Omental fat pad (tissue), 4 donors: ENCODE results near the gene DYSF. TPM values are rescaled to one million over a fixed set of nuclear protein-coding genes. Genes with fewer than 3 reads are reported as not detected.

Experiments
- ATAC-seq: fragments of 150-250 bp; one replicate; pipeline ENCODE4 v1.9.1; 2016; ENCODE audit warnings: mild to moderate bottlenecking, moderate library complexity; ENCODE audit not compliant: low FRiP score
- DNase-seq: peaks from one replicate; pipeline ENCODE4 v3.0.0-alpha.2; 2019; ENCODE audit warnings: low spot score
- total RNA-seq, 4 donors: library from RNA; depleted of rRNA; stranded (reverse); fragments of >200 nt; gene quantifications; one replicate each; pipeline ENCODE4 v1.1.0, GENCODE V29; 2016
- TF ChIP-seq, protein P1 (sequence below), 3 donors: fragments of 450-650 bp; IDR thresholded peaks; one replicate each; pipeline ENCODE4 v1.5.1; 2016 to 2017; ENCODE audit warnings: antibody characterized with exemption in 3 of 3, mild to moderate bottlenecking in 3 of 3, moderate library complexity in 2 of 3

Gene DYSF
- total RNA-seq, 4 donors from 2014 or later: 7.9 to 70.5 (median 17.8) TPM

DNA sequence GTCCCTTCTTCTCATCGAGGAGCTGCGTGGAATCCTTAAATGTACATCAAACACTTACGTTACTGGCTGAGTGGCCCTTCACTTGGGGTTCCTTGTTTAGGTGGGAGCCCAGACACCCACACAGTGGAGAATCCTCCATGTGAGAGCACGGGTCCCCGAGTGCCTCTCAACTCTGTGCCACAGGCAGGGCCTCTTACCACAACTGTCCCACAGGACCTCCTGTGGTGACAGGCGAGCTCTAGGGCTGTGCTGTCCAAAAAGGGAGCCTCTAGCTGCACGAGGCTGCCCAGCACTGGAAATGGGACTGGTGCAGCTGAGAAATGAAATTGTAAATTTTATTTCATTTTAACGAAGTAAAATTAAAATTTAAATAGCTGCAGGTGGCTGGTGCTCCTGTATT lies 145.7 kb downstream of the DYSF start:
- DNase-seq (no peak), ATAC-seq (no peak)
- TF ChIP-seq, protein P1, sequence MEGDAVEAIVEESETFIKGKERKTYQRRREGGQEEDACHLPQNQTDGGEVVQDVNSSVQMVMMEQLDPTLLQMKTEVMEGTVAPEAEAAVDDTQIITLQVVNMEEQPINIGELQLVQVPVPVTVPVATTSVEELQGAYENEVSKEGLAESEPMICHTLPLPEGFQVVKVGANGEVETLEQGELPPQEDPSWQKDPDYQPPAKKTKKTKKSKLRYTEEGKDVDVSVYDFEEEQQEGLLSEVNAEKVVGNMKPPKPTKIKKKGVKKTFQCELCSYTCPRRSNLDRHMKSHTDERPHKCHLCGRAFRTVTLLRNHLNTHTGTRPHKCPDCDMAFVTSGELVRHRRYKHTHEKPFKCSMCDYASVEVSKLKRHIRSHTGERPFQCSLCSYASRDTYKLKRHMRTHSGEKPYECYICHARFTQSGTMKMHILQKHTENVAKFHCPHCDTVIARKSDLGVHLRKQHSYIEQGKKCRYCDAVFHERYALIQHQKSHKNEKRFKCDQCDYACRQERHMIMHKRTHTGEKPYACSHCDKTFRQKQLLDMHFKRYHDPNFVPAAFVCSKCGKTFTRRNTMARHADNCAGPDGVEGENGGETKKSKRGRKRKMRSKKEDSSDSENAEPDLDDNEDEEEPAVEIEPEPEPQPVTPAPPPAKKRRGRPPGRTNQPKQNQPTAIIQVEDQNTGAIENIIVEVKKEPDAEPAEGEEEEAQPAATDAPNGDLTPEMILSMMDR (IDR thresholded peaks at IDR 0.05): no peak

GRCh38 chr2:71599646-71600236 lies 146.4 kb downstream of the DYSF start:
- TF ChIP-seq, protein P1 (IDR thresholded peaks at IDR 0.05): no peak
- ATAC-seq (no peak), DNase-seq (no peak)

- TF ChIP-seq, protein P1 (IDR thresholded peaks at IDR 0.05): no peak
- no peak for ATAC-seq
- no peak for DNase-seq
These were observed 147.2 kb downstream of the DYSF start for GRCh38 chr2:71600555-71600954.

DNA sequence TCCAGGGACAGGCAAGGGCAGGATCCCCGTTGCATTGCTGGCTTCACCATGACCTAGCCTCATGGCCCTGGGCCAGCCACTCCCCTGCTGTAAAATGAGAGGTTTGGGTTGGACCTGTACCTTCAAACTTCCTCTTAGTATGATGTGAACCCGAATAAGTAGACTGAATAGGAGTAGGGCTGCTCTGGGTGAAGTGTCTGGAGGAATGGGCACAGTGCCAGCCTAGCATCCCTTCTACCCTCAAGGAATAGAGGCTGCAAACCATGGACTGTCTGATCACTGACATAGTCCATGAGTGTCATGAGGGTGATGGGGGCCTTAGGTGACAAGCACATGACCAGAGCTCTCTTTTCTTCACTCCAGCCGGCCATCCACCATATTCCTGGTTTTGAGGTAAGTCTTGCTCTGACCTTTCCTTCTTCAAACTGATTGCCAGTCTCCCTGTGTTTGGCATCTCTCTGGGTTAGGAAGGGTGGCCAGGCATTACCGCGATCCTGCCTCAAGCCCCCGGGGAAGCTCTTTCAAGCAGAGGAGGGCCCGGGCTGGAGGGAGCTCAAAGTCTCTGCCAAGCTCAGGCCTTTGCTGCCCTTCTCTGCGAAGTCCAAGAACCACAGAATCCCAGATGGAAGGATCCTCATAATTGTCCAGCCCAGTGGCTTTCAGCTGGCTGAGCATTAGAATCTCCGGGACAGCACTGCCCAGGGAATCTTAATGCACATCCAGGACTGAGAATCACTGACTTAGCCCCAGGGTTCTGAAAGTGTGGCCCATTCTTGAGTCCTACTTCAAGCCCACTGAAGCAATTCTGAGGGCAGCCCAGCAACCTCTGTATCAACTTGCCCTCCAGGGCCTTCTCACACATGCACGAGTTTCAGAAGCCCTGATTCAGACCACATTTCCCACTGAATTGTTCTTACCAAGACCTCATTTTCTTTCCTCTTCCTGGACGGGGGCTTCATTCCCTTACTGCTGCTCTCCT lies 148.1 kb downstream of the DYSF start:
- ATAC-seq (no peak), DNase-seq (no peak)
- TF ChIP-seq, protein P1 (IDR thresholded peaks at IDR 0.05): no peak

- DNase-seq (no peak), ATAC-seq (no peak)
- TF ChIP-seq, protein P1 (IDR thresholded peaks at IDR 0.05): no peak
These were observed 148.7 kb downstream of the DYSF start for GRCh38 chr2:71602115-71602495.

DNA sequence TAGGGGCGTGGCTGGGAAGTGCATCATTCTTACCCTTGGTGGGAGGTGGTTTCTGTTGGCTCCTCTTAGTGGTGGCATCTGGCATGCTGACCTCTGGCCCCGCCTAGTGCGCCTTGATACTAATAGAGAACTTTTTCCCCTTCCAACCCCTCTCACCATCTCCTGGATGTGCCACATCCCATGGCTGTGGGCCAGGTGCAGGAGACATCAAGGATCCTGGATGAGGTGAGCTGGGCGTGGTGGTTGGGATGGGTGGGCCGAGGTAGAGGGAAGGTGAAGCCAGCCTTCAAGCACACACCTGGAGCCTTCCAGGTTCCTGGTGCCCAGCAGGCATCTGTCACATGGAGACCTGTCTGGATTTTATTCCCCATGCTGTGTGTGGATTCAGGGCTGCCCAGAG lies 149.2 kb downstream of the DYSF start:
- TF ChIP-seq, protein P1 (IDR thresholded peaks at IDR 0.05): no peak
- no peak for DNase-seq
- no peak for ATAC-seq
